Heart left ventricle (tissue), 13 donors: ENCODE results near the gene FOXK2.

ENCODE experiments used
- POLR2A ChIP-seq, 2 donors: fragments of 450-650 bp; IDR thresholded peaks; one replicate each; pipeline ENCODE4 v1.6.1; 2017; ENCODE audit warnings: antibody characterized with exemption in 2 of 2, mild to moderate bottlenecking in 2 of 2, moderate library complexity in 2 of 2
- TF ChIP-seq, protein P1 (sequence below), 12 donors: fragments of 200-600 bp; sonication (generic) in 4 of 12; IDR thresholded peaks; one replicate each; pipeline versions ENCODE4 v1.5.0 to v1.8.0; 2018 to 2022; ENCODE audit warnings: antibody characterized with exemption in 12 of 12, mild to moderate bottlenecking in 5 of 12
- donor health status: ischemic (EF 13 %, LVEDD 7.1; RV severe dilation, severe dysfunction).
- donor health status: DM: no; HTN: yes; CAD: no.
- donor health status: DM: no; HTN: no; CAD: no.
- donor health status: ischemic (EF 25% LVEDD 6.9; RV normal size, moderate dysfunction).
- donor health status: ischemic (EF 25% LVEDD 5.7; RV mildly dilated, moderate dysfunction).
- donor health status: ischemic (EF 35%, LVEDD 5.7; RV mildly dilated, moderate dysfunction).
- donor health status: nonischemic (EF 11% LVEDD 7.7; RV severe dilation, severe dysfunction).
- donor health status: DM: yes; HTN: yes; CAD: no.
- donor health status: PGD.
- donor health status: ischemic (EF 29% LVEDD 5.4; RV normal size, mild dysfunction).
- donor health status: nonischemic (EF 23%, LVEDD 6.1; RV moderate dilation, normal function).

GRCh38 chr17:82582213-82582612 lies 62.7 kb downstream of the FOXK2 start:
- TF ChIP-seq, protein P1, sequence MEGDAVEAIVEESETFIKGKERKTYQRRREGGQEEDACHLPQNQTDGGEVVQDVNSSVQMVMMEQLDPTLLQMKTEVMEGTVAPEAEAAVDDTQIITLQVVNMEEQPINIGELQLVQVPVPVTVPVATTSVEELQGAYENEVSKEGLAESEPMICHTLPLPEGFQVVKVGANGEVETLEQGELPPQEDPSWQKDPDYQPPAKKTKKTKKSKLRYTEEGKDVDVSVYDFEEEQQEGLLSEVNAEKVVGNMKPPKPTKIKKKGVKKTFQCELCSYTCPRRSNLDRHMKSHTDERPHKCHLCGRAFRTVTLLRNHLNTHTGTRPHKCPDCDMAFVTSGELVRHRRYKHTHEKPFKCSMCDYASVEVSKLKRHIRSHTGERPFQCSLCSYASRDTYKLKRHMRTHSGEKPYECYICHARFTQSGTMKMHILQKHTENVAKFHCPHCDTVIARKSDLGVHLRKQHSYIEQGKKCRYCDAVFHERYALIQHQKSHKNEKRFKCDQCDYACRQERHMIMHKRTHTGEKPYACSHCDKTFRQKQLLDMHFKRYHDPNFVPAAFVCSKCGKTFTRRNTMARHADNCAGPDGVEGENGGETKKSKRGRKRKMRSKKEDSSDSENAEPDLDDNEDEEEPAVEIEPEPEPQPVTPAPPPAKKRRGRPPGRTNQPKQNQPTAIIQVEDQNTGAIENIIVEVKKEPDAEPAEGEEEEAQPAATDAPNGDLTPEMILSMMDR (IDR thresholded peaks at IDR 0.05) = no peak
- TF ChIP-seq POLR2A (IDR thresholded peaks at IDR 0.05) = no peak
